ENCODE data around the gene BLOC1S4. TPM values are rescaled to one million over a fixed set of nuclear protein-coding genes. Genes with fewer than 3 reads are reported as not detected.
A peak's percentile ranks its signal among the peaks of the same experiment; 100 is the strongest.
"Not testable (repeated sequence)": the region's sequence is repeated elsewhere in the genome, so short reads cannot be mapped to it uniquely, and the experiment has no call there.

The BLOC1S4 gene
- total RNA-seq, 1 donor from 2014 or later: 22.5 TPM

GRCh38 chr4:6723851-6724250 is 7.9 kb downstream of the BLOC1S4 start:
- no peak overlapping the region for H3K27ac Mint-ChIP-seq (ENCODE audit: unreplicated experiment)
- peaks cover 5% of the 10 kb centered on the region for H3K27me3 Mint-ChIP-seq (ENCODE audit: unreplicated experiment)
- no peak overlapping the region for H3K4me3 Mint-ChIP-seq (ENCODE audit: unreplicated experiment)
- TF ChIP-seq, protein P1, sequence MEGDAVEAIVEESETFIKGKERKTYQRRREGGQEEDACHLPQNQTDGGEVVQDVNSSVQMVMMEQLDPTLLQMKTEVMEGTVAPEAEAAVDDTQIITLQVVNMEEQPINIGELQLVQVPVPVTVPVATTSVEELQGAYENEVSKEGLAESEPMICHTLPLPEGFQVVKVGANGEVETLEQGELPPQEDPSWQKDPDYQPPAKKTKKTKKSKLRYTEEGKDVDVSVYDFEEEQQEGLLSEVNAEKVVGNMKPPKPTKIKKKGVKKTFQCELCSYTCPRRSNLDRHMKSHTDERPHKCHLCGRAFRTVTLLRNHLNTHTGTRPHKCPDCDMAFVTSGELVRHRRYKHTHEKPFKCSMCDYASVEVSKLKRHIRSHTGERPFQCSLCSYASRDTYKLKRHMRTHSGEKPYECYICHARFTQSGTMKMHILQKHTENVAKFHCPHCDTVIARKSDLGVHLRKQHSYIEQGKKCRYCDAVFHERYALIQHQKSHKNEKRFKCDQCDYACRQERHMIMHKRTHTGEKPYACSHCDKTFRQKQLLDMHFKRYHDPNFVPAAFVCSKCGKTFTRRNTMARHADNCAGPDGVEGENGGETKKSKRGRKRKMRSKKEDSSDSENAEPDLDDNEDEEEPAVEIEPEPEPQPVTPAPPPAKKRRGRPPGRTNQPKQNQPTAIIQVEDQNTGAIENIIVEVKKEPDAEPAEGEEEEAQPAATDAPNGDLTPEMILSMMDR (IDR thresholded peaks at IDR 0.05; ENCODE audit: partially characterized antibody, unreplicated experiment): no peak
- no peak for DNase-seq
- H3K9me3 Mint-ChIP-seq (ENCODE audit: unreplicated experiment): peaks cover 10% of the 10 kb centered on the region
- peaks cover 21% of the 10 kb centered on the region for H3K4me1 Mint-ChIP-seq (ENCODE audit: low read depth, unreplicated experiment)
- no peaks in the 10 kb centered on the region for H3K36me3 Mint-ChIP-seq (ENCODE audit: unreplicated experiment)

- DNase-seq: no peak
- peaks cover 5% of the 10 kb centered on the region for H3K27me3 Mint-ChIP-seq (ENCODE audit: unreplicated experiment)
- no peak overlapping the region for H3K27ac Mint-ChIP-seq (ENCODE audit: unreplicated experiment)
- no peaks in the 10 kb centered on the region for H3K36me3 Mint-ChIP-seq (ENCODE audit: unreplicated experiment)
- TF ChIP-seq, protein P1 (IDR thresholded peaks at IDR 0.05; ENCODE audit: partially characterized antibody, unreplicated experiment): no peak
- peaks cover 14% of the 10 kb centered on the region for H3K9me3 Mint-ChIP-seq (ENCODE audit: unreplicated experiment)
- H3K4me1 Mint-ChIP-seq (ENCODE audit: low read depth, unreplicated experiment): peaks cover 21% of the 10 kb centered on the region
- H3K4me3 Mint-ChIP-seq (ENCODE audit: unreplicated experiment): no peak overlapping the region
Measured at GRCh38 chr4:6724421-6725111, 8.6 kb downstream of the BLOC1S4 start.

GRCh38 chr4:6725427-6725961 is 9.5 kb downstream of the BLOC1S4 start:
- H3K27ac Mint-ChIP-seq (ENCODE audit: unreplicated experiment); DNase-seq: not testable (repeated sequence)
- H3K4me1 Mint-ChIP-seq (ENCODE audit: low read depth, unreplicated experiment): peaks cover 25% of the 10 kb centered on the region

GRCh38 chr4:6727081-6727942 is 11.3 kb downstream of the BLOC1S4 start:
- DNase-seq: peak; percentile 63
- Mint-ChIP-seq H3K36me3 (ENCODE audit: unreplicated experiment) (no peaks in the 10 kb centered on the region), H3K27me3 (ENCODE audit: unreplicated experiment) (peaks cover 9% of the 10 kb centered on the region), H3K4me3 (ENCODE audit: unreplicated experiment) (no peak overlapping the region), H3K27ac (ENCODE audit: unreplicated experiment) (peak overlapping the region; percentile 59), H3K4me1 (ENCODE audit: low read depth, unreplicated experiment) (peaks cover 24% of the 10 kb centered on the region), H3K9me3 (ENCODE audit: unreplicated experiment) (peaks cover 19% of the 10 kb centered on the region)
- TF ChIP-seq, protein P1 (IDR thresholded peaks at IDR 0.05; ENCODE audit: partially characterized antibody, unreplicated experiment): no peak

More at GRCh38 chr4:6725427-6725961, 9.5 kb downstream of the BLOC1S4 start:
- H3K27me3 Mint-ChIP-seq (ENCODE audit: unreplicated experiment); H3K4me3 Mint-ChIP-seq (ENCODE audit: unreplicated experiment); H3K36me3 Mint-ChIP-seq (ENCODE audit: unreplicated experiment): not testable (repeated sequence)
- H3K9me3 Mint-ChIP-seq (ENCODE audit: unreplicated experiment): peaks cover 18% of the 10 kb centered on the region

DNA sequence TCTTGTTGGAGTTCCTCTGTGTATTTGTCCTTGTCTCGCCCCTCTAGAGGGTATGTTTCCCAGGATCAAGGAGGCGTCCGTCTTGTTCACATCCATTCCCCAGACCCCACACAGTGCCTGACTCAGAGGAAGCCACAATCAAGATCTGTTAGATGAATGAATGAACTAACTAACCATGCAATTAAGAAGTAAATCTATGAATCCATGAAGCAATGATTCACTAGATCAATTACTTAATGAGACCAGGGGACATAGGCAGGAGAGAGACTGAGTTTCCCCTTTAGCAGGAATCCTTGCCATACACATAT is 11.9 kb downstream of the BLOC1S4 start:
- peaks cover 19% of the 10 kb centered on the region for H3K9me3 Mint-ChIP-seq (ENCODE audit: unreplicated experiment)
- TF ChIP-seq, protein P1 (IDR thresholded peaks at IDR 0.05; ENCODE audit: partially characterized antibody, unreplicated experiment): no peak
- H3K27me3 Mint-ChIP-seq (ENCODE audit: unreplicated experiment): peaks cover 9% of the 10 kb centered on the region
- peaks cover 24% of the 10 kb centered on the region for H3K4me1 Mint-ChIP-seq (ENCODE audit: low read depth, unreplicated experiment)
- no peak overlapping the region for H3K4me3 Mint-ChIP-seq (ENCODE audit: unreplicated experiment)
- H3K36me3 Mint-ChIP-seq (ENCODE audit: unreplicated experiment): no peaks in the 10 kb centered on the region
- no peak for DNase-seq
- peak overlapping the region; percentile 34 for H3K27ac Mint-ChIP-seq (ENCODE audit: unreplicated experiment)

Measured in glutamatergic neuron (in vitro differentiated cells).